Activated T-cell treated with anti-CD3 and anti-CD28 coated beads for 48 hours (primary cell): ENCODE results near the gene KCNIP1.
A peak's percentile ranks its signal among the peaks of the same experiment; 100 is the strongest.

ENCODE experiments used
- DNase-seq: peaks from one replicate; pipeline ENCODE4 v3.0.0-alpha.2; 2020; ENCODE audit warnings: low read depth

The KCNIP1 gene

DNA sequence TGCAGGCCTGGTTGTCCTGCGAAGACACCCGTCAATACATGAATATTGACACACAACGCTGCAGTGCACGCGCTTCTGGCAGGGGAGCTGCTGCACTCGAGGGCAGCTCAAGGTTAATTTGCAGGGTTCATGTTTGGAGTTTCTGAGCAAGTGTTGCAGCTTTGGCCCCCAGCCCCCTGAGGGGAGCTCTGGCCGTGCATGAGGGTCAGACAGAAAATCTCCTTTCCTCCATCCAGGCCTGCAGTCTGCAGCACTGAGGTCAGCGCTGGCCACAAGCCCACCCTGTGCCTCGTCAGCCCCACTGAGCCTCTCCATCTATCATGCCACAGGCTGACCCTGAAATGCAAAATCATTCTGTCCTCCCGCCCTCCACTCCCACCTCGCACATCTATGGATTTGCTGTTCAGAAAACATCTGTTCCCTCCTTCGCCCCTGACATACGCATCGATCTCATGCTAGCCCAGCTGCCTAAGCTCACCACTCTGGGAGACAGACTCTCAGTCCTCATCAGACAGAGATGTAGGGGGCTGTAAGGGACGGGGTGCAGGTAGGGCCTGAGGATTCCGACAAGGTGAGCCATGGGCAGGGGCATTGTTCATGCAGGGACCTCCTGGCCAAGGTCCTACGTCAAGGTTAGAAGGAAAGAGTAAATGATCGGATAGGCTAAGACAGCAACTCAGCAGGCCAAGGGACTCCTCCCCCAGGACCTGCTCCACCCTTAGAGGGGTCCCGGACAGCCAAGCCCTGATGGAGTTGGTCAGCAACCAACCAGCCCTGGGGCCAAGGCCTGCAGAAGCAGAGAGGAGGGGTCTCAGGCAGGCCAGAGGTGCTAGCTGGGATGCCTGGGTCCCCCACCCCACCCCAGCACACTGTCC is 125.1 kb downstream of the KCNIP1 start:
- no peak for DNase-seq

DNA sequence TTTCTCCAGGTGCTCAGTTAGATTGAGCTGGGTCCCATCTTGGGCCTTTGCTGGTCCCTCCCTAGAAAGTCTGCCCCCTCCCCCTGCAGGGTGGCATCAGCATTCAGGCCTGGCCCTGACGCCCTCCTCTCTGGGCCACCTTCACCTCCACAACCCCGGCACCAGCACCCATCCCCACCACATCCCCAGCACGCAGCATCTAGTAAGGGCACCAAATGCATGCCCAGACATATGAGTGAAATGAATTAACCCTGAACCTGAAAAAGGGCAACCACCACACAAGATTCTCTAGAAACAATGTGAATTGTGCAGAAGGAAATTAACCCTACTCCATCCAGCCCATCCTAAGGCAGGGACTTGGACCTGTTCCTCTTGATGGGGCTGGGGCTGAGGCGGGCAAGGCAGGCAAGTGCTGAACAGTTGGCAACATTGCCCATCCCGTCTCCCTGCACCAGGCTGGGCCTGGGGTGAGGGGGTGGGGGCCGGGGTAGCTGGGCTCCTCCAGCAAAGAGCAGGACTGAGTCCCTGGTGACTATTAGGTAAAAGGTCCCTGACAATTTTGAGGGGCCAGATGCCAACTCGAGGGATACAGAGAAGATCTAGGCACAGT is 125.9 kb downstream of the KCNIP1 start:
- DNase-seq, result no peak

DNA sequence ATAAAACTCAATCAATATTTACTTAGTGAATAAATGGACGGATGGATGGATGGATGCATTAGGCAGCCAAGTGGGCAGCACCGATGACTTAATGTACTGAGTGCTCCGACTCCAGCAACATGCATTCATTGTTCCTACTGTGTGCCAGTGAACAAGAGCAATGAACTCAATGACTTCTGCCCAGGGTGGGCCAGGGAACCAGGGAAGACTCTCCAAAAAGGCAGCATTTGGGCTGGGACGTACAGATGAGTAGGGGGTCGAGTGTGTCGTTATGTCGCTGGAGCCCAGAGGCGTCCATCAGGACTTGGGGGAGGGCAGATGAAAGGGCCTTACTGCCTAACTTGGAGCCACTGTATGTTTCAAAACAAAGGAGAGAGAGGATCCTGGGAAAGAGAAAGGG is 126.4 kb downstream of the KCNIP1 start:
- DNase-seq, result no peak

- DNase-seq, result no peak
Measured at GRCh38 chr5:170630711-170631141, 126.9 kb downstream of the KCNIP1 start.

DNA sequence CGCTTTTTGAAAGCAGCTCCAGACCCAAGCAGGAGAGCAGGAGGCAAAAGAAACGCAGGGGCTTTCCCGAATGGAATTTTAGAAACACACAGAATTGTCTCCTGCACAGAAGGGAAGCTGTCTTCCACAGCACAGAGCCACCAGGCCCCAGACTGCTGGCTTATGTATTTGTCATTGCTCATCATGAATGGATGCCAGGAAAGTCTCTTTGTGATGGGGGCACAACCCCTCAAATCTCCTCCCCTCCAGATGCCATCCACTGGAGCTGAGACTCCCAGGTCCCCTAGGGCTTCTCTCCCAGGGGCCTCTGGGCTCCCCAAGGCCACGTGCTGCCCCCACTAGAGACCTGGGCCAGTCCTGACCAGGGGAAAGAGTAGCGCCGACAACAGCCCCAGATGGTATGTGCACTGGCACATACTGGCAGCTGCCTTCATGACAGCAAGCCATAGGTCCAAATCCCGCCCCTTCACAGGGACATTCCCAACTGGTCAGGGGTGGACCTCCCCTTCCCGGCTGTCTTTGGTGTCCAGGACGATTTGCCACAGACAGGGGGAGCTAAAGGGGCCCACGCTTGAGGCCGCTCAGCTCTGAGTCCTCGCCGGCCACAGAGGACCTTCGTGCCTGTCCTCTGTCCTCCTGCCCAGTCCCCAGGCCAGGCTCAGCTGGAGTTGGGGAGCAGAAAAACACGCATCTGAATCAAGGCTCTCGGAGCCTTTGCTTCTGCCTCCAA is 127.8 kb downstream of the KCNIP1 start:
- no peak for DNase-seq

DNA sequence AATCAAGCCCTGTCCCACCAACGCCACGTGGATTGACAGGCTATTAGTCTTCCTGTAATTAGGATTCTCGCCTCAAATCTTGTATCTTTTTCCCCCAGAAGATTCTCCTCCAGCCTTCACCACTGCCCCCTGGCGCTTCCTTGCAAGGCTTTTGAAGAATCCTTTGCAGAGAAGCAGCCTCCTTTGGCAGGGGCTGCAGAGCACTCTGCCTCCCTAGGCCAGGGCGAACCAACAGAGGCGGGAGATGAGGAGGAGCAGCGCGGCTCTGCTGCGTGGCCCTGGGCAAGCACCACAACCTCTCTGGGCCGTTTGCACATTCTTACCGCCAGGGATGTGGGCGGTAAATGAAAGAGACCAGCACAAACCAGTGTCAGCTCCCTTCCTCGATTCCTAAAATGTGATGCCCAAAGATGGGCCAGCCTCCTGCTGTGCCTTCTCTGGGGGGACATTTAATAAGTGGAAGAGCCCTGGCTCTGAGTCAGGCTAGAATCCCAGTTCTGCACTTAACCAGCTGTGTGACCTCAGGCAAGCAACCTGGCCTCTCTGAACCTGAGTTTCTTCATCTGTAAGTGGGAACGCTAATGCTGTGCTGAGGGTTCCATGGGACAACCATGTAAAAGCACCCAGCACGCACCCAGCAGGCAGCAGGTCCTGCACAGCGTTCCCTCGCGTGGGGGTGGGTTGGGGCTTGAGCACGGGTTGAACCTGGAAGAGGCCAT is 128.6 kb downstream of the KCNIP1 start:
- no peak for DNase-seq

GRCh38 chr5:170632985-170633234 is 129.1 kb downstream of the KCNIP1 start:
- DNase-seq, result peak; percentile 38

DNA sequence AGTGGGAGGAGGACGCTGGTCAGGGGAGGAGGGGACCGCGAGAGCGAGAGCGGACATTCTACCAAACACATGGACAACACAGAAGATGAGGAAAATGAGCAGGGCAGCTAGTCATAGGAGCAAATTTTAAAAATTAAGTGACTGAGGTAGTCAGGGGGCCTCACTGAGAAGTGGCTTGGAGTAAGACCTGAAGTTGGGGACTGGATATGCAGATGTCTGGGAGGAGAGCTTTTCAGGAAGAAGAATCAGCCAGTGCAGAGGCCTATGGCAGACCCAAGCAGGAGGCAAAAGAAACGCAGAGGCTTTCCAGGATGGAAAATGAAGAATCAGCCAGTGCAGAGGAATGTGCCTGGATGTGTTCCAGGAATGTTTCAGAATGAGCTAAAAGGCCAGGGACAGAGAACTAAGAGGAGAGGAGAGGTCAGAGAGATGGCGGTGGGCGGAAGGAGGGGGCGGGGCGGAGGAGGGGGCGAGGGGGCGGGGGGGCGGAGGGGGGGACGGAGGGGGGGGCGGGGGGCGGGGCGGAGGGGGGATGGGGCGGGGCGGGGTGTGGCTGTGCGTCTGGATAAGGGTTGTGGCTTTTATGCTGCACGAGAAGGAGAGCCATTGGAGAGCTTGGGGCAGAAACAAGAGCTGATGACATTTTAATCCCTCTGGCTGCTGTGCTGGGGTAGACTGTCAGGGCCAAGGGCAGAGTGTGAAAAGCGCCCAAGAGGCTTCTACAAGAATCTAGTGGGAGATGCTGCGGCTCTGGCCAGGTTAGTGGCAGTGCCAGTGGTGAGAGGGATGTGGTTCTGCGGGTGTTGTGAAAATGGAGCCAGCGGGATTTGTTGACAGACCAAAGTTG is 129.6 kb downstream of the KCNIP1 start:
- no peak for DNase-seq

- no peak for DNase-seq
Measured at GRCh38 chr5:170634256-170634990, 130.6 kb downstream of the KCNIP1 start.

GRCh38 chr5:170635706-170636105 is 131.9 kb downstream of the KCNIP1 start:
- no peak for DNase-seq

GRCh38 chr5:170636206-170636605 is 132.4 kb downstream of the KCNIP1 start:
- DNase-seq, result no peak

GRCh38 chr5:170636801-170637477 is 133.1 kb downstream of the KCNIP1 start:
- DNase-seq, result no peak

DNA sequence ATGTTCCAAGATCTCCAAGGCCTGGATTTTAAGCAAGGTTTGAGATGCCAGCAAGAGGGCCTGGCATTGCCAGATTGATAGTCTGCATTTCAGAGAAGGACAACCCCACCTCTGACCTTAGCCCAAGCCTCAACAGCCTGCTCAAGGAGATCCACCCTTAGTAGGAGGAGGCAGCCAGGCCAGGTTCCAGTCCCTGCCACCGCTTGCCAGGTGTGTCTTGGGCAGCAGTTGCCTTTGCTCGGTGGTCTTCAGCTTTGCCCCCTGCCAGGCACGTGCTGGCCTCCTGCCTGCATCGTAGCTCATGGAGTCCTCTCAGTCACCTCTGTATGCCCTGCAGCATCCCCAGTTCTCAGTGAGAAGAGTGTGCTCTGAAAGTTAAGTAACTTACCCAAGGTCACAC is 134.2 kb downstream of the KCNIP1 start:
- DNase-seq, result no peak

DNA sequence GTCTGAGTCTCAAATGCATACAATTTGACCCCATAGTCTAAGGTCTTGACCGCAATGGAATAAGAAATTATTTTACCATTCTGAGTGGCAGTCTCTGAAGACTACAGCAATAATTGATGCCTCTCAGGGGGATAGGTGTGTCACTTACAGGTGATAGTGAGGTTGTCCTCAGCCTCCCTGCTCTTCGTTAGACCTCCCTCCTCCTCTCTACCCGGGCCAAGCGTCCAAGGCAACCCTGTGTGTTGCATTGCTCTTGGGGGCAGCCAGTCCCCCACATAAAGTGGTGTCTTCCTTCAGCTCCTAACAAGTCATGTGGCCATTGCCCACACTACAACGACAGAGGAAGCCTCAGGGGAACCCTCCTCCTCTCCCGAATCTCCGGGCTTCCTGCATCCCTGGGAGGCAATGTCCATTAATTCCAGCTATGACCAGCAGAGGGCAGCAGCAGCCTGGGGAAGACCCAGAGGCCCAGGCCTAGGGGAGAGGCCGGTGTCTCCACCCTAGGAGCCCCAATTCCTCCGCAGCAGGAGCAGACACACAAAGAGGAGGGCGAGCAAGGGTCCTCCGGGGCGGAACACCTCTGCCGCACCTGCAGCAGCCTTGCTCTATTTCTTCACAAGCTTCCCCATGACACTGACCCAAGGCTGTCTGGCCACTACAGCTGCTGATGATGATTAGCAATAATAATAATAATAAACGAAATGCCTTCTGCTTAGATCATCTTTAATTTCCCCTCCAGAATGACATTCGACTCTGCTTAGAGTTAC is 134.8 kb downstream of the KCNIP1 start:
- peak; percentile 55 for DNase-seq

DNA sequence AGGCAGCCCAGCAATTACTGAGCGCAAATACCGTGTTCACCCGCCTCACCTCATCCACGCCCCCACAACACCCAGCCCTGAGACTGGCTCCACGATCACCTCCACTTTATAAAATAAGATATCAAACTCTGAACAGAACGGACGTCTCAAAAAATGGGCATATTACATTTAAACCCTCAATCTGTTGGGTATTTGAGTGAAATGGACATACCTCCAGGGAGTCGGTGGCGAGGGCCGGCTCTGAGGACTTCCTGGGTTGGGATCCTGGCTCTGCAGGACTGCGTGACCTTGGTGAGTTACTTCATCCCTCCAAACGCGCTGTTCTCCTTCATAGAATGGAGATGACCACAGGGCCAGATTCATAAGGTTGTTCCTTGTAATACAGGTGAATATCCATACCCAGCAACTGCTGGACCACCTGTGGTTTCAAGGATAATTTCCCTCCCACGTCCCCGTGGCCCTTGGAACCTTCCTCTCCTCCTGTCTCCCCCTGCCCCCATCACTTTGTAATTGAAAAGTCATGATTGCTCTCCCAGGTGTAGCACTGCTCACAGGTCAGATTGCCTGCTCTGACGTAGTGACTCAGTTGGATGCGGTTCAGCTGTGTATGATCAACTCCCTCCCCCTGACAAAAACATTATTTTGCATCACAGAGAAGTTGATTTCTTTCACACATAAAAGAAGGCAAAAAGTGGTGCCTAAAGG is 135.6 kb downstream of the KCNIP1 start:
- DNase-seq, result no peak

DNA sequence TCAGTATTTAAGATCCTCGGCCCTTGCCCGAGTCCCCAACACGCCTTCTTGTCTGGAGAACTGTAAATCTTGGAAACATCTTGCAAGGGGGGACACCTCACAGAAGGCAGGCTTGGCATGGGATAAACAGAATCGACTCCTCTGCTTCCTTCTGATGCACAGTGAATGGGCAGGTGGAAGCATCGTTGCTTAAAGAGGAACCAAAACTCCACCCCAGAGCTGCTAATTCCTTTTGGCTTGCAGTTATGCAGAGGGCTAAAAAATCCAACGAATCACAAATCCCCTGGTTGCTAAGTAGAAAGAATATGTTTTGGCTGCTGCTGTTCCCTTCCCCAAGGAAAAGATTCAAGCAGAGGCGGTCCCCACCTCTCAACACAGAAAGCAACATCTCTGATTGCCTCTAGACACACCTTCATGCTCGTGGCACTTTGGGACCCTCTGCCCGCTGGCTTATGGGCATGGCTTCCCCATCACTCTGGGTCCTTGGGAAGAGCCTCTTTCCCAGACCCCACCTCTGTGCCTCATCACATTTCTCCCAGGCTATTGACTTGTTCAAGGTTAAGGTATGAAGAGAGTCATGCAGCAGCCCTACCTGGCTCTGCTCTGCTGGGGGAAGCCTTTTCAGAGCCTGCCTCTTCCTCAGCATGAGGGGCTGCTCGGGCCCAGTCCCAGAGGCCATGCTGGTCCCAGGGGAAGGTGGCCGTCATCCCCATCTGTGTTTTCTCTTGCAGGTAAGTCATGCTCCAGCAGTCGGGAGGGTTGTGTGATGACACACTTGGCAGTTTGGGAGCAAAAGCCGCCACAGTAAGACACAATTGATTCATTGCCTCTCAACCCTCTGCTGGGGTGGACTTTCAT is 137.1 kb downstream of the KCNIP1 start:
- no peak for DNase-seq

DNA sequence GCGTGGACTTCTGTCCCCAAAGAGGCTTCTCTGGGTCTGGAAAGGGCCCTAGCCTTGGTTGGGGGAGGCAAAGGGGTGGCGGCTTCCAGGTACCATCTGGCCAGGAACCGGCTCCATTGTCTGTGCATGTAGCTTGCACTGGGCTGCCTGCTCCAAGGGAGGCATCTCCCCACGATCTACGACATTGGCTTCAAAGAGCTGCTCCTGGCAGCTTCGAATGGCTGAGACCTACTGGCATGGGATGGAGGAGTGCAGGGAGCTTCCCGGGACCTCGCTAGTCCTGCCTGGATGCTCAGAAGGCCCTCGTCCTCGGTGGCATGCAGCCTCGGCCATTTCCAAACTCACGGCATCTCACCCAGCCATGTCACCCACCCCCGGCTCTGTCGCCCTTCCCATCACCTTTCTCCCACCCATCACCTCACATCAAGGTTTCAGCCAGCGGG is 137.8 kb downstream of the KCNIP1 start:
- no peak for DNase-seq
